Panc1 (cell line): ENCODE data around the gene HDLBP.

ENCODE experiments used
- CTCF ChIP-seq: fragments of 450-650 bp; IDR thresholded peaks from 2 replicates; pipeline ENCODE4 v1.5.1; 2017; ENCODE audit warnings: mild to moderate bottlenecking
- POLR2AphosphoS5 ChIP-seq: IDR thresholded peaks from 2 replicates; pipeline ENCODE4 v1.6.1; 2012; ENCODE audit warnings: mild to moderate bottlenecking, low read depth, low read length, moderate library complexity
- REST ChIP-seq, 2 experiments: IDR thresholded peaks; 2 replicates each; pipeline ENCODE4 v1.6.1; 2011 to 2012; ENCODE audit warnings: low read depth in 2 of 2, control low read depth in 1 of 2, low read length in 1 of 2, mild to moderate bottlenecking in 1 of 2, moderate library complexity in 1 of 2; ENCODE audit not compliant: insufficient read depth in 1 of 2
- SIN3A ChIP-seq: IDR thresholded peaks from 2 replicates; pipeline ENCODE4 v1.6.1; 2012; ENCODE audit warnings: low read depth, mild to moderate bottlenecking, low read length, moderate library complexity, borderline replicate concordance; ENCODE audit not compliant: insufficient read depth
- TCF7L2 ChIP-seq: IDR thresholded peaks from 2 replicates; pipeline ENCODE4 v1.6.1; 2011; ENCODE audit warnings: mild to moderate bottlenecking, low read depth, low read length, inconsistent platforms

- no peak for TF ChIP-seq POLR2AphosphoS5
- TF ChIP-seq CTCF: no peak
- TF ChIP-seq SIN3A: no peak
- no peak for TF ChIP-seq REST (IDR thresholded peaks at IDR 0.05; ENCODE audit: insufficient read depth in 1 of 2, low read depth in 2 of 2, low read length in 1 of 2)
- no peak for TF ChIP-seq TCF7L2
Observed at GRCh38 chr2:241269707-241270520, 45.6 kb downstream of the HDLBP start.
